Large intestine (tissue), 3 donors: ENCODE results near the gene RSRC1. TPM values are rescaled to one million over a fixed set of nuclear protein-coding genes. Genes with fewer than 3 reads are reported as not detected.

ENCODE experiments used
- DNase-seq, 2 donors: peaks; one replicate each; pipeline versions ENCODE4 v3.0.0 to v3.0.0-alpha.2; 2013
- H3K27ac ChIP-seq: one replicate; pipeline ENCODE4 v1.5.1; 2013; ENCODE audit warnings: low read length
- H3K27me3 ChIP-seq: 2 replicates; pipeline ENCODE4 v1.6.1; 2013; ENCODE audit warnings: low read length; ENCODE audit not compliant: control insufficient read depth, insufficient read depth
- H3K36me3 ChIP-seq: 2 replicates; pipeline ENCODE4 v1.6.1; 2013; ENCODE audit warnings: low read length; ENCODE audit not compliant: control insufficient read depth, insufficient read depth
- H3K4me1 ChIP-seq: one replicate; pipeline ENCODE4 v1.6.1; 2013; ENCODE audit warnings: low read length; ENCODE audit not compliant: control insufficient read depth, insufficient read depth
- H3K4me3 ChIP-seq: one replicate; pipeline ENCODE4 v1.5.1; 2013; ENCODE audit warnings: low read length
- H3K9me3 ChIP-seq: one replicate; pipeline ENCODE4 v1.6.1; 2013; ENCODE audit warnings: mild to moderate bottlenecking, low read depth, low read length, moderate library complexity; ENCODE audit not compliant: control insufficient read depth
- WGBS: methylation state at CpG from one replicate; pipeline ENCODE4 v1.1.5; 2013; ENCODE audit warnings: low lambda C conversion rate; ENCODE audit not compliant: insufficient coverage; 5-methylcytosine and 5-hydroxymethylcytosine counted together
- polyA plus RNA-seq: library from polyadenylated mRNA; unstranded; fragments of 120-200 nt; gene quantifications from one replicate; pipeline ENCODE4 v1.2.1, GENCODE V29; 2013

RSRC1 gene
- polyA plus RNA-seq, 1 donor = 22.4 TPM

DNA sequence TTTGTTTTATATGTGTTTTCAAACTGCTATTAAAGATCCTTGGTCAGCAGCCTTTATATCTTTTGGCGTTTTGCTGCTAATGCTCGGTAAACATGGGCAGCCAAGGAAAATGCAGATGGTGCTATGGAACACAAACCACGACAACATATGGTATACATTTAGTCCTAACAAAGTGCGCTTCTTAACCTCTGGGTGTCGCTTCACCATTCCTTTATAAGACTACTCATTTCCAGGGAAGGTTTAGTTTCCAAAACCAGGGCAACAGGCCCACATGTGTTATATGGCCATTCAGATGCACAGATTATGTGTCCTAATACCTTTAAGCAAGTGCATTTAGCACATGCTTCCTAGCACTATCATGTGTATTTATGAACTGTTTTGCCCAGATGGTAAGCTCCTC, 18.4 kb upstream of the RSRC1 start:
- H3K4me1 ChIP-seq = no peaks in the 10 kb centered on the region
- peaks cover 72% of the 10 kb centered on the region for H3K27me3 ChIP-seq
- no peak overlapping the region for H3K4me3 ChIP-seq
- H3K27ac ChIP-seq = no peak overlapping the region
- no peaks in the 10 kb centered on the region for H3K36me3 ChIP-seq
- DNase-seq = no peak
- H3K9me3 ChIP-seq = peaks cover 8% of the 10 kb centered on the region
- no CpG with 5 or more reads among the region's 5 CpGs for WGBS

DNA sequence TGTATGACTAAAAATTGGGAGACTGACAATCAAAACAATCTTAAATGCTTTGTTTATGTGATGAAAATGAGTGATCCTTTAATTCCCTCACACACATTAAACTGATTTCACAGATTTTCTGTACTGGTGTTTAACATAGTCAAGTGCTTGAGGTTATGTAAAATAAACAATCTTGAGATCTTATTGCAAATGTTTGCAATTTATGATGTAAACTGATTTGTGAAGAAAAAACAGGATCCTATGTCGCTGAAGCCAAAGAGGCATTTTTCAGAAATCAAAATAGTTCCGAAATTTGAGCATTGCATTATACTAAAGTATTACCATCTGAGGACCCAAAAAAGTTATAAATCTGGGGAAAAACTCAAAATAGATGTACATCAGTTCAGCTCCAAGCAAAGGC, 16.4 kb upstream of the RSRC1 start:
- no peak for DNase-seq
- Histone ChIP-seq H3K4me3 (no peak overlapping the region), H3K27ac (no peak overlapping the region), H3K36me3 (no peaks in the 10 kb centered on the region), H3K9me3 (peaks cover 8% of the 10 kb centered on the region), H3K4me1 (peaks cover 4% of the 10 kb centered on the region), H3K27me3 (peaks cover 85% of the 10 kb centered on the region)
- 43% methylated on average over 2 of the region's 2 CpGs for WGBS

DNA sequence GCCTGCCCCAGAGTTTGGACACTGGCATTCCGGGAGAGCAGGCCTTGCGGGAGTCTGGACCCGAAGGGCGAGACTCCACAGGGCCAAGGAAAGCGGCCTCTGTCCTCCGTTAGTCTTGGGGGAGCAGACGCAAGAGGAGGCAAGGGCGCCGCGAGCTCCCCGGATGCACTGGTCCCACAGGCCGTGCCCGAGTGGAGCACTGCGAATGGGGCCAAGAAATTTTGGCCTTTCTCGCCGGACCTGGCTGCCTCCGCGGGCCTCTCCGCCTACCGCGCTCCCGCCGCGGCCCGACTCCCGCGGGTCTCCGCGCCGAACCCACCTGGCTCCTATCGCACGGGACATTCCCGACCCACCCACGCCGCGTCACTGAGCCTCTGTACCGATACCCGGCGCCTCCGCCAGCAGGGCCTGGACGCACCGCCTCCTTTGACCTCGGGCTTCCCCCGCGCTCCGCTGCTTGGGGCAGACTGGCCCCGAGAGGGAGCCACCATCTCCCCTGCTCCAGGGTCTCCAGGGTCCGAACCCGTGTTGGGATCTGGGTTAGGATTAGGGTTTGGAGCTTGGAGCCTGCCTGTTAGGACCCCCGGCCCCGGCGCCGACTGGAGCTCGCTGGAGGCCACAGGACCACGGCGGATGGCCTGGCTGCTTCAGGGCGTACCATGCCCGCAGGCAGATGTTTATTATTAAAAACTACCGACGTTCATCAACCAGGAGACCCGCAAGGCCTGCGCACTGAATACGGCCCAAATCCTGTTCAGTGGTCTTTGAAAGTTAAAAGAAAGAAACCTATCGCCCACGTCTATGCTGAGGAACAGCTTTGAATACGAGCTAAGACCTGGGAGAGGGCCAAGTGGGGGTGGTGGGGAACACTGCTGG, 15.4 kb upstream of the RSRC1 start:
- Histone ChIP-seq H3K9me3 (peaks cover 8% of the 10 kb centered on the region), H3K36me3 (no peaks in the 10 kb centered on the region), H3K4me3 (no peak overlapping the region), H3K4me1 (peaks cover 4% of the 10 kb centered on the region), H3K27me3 (peaks cover 87% of the 10 kb centered on the region), H3K27ac (no peak overlapping the region)
- WGBS = no CpG with 5 or more reads among the region's 66 CpGs
- DNase-seq = no peak

DNA sequence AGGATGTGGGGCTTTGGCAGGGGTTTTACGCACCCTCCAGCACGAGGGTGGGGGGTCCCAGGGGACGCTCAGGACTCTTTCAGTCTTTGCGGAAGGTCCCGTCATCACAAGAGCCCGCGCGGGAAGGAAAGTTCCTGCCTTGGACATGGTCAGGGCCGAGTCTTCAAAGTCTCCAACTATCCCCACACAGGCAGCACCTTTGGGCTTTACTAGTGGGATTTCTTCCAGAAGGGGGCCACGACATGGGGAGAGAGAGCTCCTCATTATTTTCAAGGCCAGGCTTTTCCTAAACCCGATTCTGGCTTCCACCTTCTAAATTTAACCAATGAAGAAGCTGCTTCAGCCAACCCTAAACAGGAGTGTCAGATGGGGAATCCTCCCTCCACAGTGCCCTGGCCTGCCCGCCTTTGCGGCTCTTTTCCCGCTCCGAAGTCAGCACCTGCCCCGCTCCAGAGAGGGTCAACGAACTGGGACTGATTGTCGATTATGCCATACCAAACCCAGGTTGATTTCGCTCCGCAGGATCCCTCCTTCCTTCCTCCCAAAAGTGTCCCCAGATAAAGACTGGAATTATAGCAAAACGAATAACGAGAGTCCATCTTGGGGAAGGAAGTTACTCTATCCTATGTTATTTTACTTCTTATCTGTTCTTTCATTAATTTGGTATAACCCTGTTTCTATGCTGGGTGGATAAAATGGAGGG, 14.6 kb upstream of the RSRC1 start:
- 0% methylated on average over 2 of the region's 22 CpGs for WGBS
- Histone ChIP-seq H3K4me1 (peaks cover 4% of the 10 kb centered on the region), H3K36me3 (no peaks in the 10 kb centered on the region), H3K9me3 (peaks cover 8% of the 10 kb centered on the region), H3K4me3 (no peak overlapping the region), H3K27ac (no peak overlapping the region), H3K27me3 (peaks cover 85% of the 10 kb centered on the region)
- peak in 1 of 2 donors; percentile 17 for DNase-seq

DNA sequence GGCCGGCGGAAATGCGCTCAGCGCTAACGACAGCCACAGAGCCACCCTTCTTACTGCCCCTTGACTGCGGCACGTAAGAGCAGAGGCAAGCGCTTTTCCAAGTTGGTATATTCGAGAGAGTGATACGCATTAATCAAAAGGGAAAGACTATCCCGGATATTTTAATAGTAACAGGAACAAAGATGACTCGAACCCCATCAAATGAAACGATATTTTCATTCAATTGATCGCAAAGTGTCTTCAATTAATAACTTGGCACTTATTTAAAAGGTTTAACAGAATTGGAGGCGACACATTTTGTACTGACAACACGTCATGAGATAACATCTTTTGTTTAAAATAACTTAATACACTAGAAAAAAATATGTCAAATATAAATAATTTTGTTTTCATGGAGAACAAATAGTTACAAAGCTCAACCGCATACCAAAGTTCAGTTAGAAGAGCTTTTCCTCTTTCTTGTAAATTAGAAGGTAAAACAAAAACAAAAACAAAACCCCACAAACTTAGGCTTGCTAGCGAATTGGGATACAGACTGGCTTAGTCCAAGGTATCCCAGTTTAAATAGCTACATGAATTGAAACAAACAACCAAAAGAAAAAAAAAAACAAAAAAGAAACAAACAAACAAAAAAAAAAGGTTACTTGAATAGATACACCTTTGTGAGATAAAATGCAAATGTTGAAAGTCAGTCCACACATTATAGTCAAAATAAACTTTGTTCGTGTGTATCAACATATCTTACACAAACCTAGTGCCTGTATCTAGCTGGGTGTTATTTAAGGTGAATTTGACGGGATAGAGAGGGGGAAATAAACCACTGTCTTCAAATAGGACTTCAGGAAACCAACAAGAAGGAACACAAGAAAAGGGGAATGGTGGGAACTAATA, 13.8 kb upstream of the RSRC1 start:
- DNase-seq = no peak
- Histone ChIP-seq H3K4me1 (peaks cover 4% of the 10 kb centered on the region), H3K27ac (no peak overlapping the region), H3K36me3 (no peaks in the 10 kb centered on the region), H3K27me3 (peaks cover 90% of the 10 kb centered on the region), H3K4me3 (no peak overlapping the region), H3K9me3 (peaks cover 8% of the 10 kb centered on the region)
- 5% methylated on average over 6 of the region's 20 CpGs for WGBS

DNA sequence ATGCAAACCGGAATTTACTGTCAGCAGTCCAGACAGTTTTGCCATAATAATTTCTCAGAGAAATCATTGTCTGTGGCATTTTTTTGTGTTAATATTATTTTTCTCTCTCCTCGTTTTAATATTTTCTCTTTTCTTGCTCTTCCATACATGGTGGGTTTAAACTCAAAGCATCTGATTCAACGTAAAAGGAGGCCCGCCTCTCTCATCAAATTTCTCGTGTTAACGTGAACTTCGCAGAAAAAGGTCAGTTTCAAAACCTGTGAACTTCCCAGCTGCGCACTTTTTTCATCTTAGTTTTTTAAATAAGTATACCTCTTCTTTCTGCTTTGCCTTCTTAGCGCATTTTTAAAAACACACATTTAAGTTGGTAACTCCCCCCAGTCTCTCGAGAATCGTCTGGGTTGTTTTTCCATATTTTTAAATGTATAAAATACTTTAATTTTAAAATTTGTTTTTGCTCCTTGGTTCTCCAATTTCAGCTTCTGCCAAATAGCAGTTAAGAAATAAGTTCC, 12.8 kb upstream of the RSRC1 start:
- Histone ChIP-seq H3K27me3 (peaks cover 93% of the 10 kb centered on the region), H3K4me1 (peaks cover 4% of the 10 kb centered on the region), H3K9me3 (peaks cover 8% of the 10 kb centered on the region), H3K36me3 (no peaks in the 10 kb centered on the region), H3K27ac (no peak overlapping the region), H3K4me3 (no peak overlapping the region)
- no peak for DNase-seq
- WGBS = 12% methylated on average over 6 of the region's 11 CpGs

DNA sequence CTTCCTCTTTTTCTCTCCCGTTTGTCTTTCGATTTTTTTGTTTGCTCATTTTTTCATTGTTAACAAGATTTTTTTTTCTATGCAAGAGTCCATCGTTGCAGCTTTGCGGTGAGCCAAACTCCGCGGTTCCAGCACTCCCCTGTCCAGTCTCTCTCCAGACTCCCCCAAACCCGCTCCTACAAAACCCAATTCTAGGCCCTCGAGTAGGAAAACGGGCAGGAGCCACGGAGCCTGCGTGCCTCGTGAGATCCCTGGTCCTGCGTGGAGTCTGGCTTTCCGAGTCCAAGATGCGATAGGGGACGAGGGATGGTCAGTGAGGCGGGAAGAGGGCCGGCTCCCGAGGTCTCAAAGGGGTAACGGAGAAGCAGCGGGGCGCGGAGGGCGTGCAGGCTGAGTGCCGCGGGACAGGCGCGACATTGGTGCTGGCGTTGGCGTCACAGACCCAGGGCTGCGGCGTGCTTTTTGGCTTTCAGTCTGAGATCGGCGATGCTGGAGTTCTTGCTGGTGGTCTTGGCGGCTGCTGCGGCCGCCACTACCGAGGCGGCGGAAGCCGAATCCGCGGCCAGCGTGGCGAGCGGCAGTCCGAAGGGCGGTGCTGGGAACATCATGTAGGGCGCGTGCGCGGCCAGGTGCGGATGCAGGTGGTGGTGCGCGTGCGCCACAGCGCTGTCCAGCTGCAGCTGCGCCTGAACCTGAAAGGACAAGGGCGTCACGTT, 12.1 kb upstream of the RSRC1 start:
- 0% methylated on average over 2 of the region's 60 CpGs for WGBS
- Histone ChIP-seq H3K9me3 (peaks cover 12% of the 10 kb centered on the region), H3K36me3 (no peaks in the 10 kb centered on the region), H3K27ac (no peak overlapping the region), H3K4me1 (peaks cover 4% of the 10 kb centered on the region), H3K27me3 (peaks cover 93% of the 10 kb centered on the region), H3K4me3 (peak overlapping the region; percentile 60)
- peak; percentile 83 to 86 for DNase-seq

DNA sequence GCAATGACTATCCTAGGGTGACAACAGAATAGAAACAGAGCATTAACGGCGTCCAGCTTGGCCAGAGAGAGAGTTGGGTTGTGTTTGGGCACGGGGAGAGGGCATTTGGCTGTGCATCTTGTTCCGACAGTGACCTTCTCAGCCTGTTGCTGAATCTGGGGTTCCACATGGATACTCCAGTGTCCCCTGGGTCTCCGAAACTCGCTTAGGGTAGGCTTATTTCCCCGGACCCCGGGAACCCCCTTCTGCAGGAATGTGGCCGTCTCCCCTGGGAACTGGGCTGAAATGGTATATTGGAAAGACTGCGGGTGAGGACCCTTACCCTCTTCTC, 11.6 kb upstream of the RSRC1 start:
- H3K27ac ChIP-seq = no peak overlapping the region
- peaks cover 95% of the 10 kb centered on the region for H3K27me3 ChIP-seq
- H3K36me3 ChIP-seq = no peaks in the 10 kb centered on the region
- WGBS = no CpG with 5 or more reads among the region's 10 CpGs
- no peak overlapping the region for H3K4me3 ChIP-seq
- H3K9me3 ChIP-seq = peaks cover 12% of the 10 kb centered on the region
- H3K4me1 ChIP-seq = peaks cover 9% of the 10 kb centered on the region
- DNase-seq = no peak

DNA sequence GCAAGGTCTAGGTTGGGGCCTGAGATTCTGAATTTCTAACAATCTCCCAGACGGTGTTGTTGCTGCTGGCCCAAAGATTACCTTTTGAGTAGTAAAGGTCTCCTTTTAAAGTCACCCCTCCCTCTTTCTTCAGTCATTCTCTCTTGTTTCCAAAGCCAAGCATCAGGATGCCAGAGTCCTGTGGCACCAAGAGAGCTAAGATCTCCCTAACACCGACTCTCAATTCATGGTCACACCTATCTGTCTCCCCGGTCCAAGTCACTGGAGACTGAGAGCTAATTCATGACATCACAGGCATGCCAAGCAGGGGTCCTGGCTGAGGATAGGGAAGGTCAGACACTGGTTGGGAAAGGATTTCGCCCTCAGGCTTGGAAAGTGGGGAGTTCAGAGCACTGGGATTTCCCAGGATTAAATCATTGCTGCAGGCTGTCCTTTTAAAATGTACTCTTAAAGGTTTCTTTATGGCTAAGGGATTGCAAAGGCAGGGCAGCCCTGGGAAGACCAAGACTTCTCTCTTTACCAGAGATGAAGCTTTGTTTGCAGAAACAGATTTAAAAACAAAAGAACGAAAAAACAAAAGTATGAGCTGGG, 11.0 kb upstream of the RSRC1 start:
- H3K4me3 ChIP-seq = no peak overlapping the region
- no peaks in the 10 kb centered on the region for H3K36me3 ChIP-seq
- DNase-seq = no peak
- H3K9me3 ChIP-seq = peaks cover 12% of the 10 kb centered on the region
- 10% methylated on average over 1 of the region's 5 CpGs for WGBS
- H3K4me1 ChIP-seq = peaks cover 16% of the 10 kb centered on the region
- H3K27me3 ChIP-seq = peaks cover 97% of the 10 kb centered on the region
- no peak overlapping the region for H3K27ac ChIP-seq
